Endothelial cell of umbilical vein (primary cell): Measurements from ENCODE around the gene KCNC4.

ENCODE experiments used
- JUN ChIP-seq: IDR thresholded peaks from 2 replicates; pipeline ENCODE4 v1.6.1; 2011; ENCODE audit warnings: borderline replicate concordance, low read depth; ENCODE audit not compliant: insufficient read length, insufficient read depth
- POLR2A ChIP-seq: IDR thresholded peaks from 2 replicates; pipeline ENCODE4 v1.6.1; 2012; ENCODE audit warnings: low read depth, mild to moderate bottlenecking, control low read depth, low read length
- POLR2AphosphoS5 ChIP-seq: IDR thresholded peaks from 2 replicates; pipeline ENCODE4 v1.6.1; 2012; ENCODE audit warnings: low read depth, mild to moderate bottlenecking, control low read depth, low read length, moderate library complexity; ENCODE audit not compliant: insufficient read depth
- TF ChIP-seq, protein P1 (sequence below), 2 donors: IDR thresholded peaks; 1 replicate in 1 of 2; 2 replicates in 1 of 2; pipeline ENCODE4 v1.5.1; 2011; ENCODE audit warnings: low read length in 2 of 2, mild to moderate bottlenecking in 2 of 2, moderate library complexity in 2 of 2, control low read depth in 1 of 2, inconsistent platforms in 1 of 2, low read depth in 1 of 2; ENCODE audit not compliant: insufficient read depth in 1 of 2; ENCODE audit errors: extremely low read depth in 1 of 2

GRCh38 chr1:110227774-110228173 lies 17.7 kb downstream of the KCNC4 start:
- TF ChIP-seq, protein P1, sequence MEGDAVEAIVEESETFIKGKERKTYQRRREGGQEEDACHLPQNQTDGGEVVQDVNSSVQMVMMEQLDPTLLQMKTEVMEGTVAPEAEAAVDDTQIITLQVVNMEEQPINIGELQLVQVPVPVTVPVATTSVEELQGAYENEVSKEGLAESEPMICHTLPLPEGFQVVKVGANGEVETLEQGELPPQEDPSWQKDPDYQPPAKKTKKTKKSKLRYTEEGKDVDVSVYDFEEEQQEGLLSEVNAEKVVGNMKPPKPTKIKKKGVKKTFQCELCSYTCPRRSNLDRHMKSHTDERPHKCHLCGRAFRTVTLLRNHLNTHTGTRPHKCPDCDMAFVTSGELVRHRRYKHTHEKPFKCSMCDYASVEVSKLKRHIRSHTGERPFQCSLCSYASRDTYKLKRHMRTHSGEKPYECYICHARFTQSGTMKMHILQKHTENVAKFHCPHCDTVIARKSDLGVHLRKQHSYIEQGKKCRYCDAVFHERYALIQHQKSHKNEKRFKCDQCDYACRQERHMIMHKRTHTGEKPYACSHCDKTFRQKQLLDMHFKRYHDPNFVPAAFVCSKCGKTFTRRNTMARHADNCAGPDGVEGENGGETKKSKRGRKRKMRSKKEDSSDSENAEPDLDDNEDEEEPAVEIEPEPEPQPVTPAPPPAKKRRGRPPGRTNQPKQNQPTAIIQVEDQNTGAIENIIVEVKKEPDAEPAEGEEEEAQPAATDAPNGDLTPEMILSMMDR (IDR thresholded peaks at IDR 0.05; ENCODE audit: extremely low read depth in 1 of 2, insufficient read depth in 1 of 2, low read depth in 1 of 2, low read length in 2 of 2): no peak
- no peak for TF ChIP-seq POLR2AphosphoS5
- no peak for TF ChIP-seq JUN
- TF ChIP-seq POLR2A: no peak
